Medulla oblongata (tissue), 1 donor: ENCODE data around the gene CFAP65.

Source experiments
- DNase-seq: peaks from one replicate; pipeline ENCODE4 v3.0.0-alpha.2; 2015; ENCODE audit errors: extremely low spot score

CFAP65 gene

DNA sequence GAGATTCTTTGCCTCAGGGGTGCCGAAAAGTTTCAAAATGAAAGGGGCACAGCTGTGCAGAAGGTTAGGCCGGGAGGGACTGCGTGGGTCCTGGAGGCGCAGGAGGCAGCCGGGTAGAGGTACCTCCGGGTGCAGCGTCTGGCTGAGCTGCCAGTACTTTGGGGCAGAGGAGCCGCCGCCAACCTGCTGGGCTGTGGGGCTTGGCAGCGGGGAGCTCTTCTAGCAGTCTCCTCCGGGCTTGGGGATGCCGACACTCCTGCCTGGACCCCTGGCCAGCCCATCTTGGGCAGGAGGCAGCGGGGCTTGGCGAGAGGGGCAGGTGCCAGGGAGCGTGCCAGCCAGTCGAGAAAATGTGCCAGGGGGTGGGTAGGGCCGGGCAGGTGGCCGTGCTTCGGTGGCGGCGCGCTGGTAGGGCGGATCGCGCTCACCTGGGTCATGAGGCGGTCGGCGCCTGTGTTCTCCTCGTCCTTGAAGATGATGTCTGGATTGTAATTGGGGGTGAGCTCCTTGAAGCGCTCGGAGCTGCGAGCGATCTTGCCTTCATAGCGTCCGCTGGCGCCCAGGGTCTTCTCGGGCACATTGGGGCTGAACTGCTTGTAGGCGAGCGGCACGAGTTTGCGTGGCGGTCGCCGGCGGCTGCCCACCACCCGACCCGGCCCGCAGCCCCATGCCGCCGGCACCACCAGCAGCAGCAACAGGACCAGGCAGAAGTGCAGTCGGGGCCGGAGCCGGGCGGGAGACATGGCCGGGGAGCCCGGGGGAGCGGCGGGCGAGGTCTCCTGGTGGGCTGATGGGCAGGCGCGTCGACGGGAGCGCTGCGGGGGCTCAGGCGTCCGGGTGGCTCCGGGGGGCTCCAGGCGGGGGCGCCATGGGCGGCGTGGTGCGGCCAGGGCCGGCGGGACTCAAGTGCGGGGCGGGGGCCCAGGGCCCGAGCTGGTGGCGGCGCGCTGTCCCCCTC, 18.7 kb upstream of the CFAP65 start:
- no peak for DNase-seq

DNA sequence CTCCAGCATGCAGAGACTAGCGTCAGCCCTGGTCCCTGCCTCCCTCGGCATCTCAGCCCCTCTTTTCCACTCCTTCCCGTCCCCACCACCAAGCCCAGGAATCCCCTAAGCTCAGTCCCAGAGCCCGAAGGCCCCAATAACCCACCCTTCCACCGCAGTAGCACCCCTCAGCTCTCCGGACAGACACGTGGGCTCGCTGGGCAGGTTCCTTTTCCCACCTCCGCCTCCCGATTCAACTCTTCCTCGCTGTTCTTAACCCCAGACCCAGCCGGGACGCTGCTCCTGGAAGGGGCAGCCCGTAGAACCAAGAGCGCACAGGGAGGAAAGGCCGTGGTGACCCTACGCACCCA, 18.0 kb upstream of the CFAP65 start:
- no peak for DNase-seq

DNA sequence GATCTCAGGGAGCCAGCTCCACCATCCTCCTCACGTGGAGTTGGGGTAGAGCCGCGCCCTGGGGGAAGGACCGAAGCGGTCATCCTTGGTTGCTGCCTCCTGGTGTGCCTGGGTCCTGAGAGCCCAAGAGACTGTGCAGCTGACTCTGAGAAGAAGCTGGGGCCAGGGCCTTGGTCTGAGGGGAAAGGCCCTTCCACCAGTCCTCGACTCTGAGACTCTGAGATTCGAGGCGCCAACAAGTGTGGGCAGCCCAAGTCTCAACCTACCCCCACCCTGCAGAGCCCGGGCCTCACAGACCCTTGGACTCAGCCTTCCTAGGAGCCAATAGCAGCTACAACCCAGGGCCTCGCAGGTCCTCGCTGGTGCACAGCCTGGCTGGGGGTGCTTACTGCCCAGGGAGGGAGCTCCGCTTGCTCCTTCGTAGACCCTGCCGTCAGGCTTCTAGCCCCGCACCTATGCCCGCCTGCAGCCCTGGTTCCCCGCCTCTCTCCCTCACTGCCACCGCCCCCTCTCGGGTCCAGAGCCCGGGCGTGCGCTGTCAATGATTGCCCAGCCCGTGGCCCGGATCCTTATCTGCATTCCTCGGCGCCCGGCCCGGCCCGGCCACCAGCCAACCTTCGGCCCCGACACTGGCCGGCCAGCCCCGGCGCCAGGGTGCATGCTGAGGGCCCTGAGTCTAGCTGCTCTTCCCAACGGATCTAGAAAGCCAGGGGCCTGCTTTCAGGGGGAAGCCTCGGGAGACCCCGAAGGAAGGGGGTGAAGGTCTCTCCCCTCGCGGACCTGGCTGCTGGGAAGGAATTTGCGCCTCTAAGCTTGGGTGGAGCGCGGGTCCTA, 17.4 kb upstream of the CFAP65 start:
- no peak for DNase-seq

DNA sequence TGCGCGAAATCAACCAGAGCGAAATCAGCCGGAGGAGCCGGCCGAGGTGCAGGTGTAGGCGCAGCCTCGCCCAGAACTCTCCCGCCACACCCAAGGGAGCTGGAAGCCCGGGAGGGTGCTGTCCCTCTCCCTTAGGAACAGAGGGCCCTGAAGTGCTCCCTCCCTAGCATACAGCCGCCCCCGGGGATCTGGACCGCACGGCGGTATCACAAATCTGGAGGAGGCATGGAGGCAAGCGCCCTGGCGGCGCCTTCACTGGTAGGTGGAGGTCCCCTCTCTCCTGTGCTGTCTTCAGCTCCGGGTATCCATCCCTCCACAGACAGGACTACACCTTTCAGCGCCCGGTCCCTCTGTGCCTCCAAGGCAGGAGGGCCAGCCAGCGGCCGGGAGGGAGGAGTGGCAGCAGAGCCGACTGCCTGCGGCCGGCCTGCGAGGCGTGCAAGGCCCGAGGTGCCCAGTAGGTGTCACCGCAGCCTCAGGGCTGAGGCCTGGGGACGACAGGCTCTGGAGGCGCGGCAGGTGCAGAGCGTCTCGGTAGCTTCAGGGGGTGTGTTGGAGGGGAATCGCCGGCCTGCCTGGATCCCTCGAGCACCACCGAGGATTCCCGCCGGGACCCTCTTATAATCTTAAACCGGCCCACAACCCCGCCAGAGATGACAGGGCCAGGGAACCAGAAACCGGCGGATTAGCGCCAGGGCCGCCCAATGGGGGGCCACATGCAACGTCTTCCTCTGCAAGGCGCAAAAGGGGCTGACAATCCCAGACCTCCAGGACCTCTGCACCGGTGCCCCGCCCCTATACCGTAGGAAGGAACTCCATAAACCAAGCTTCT, 16.6 kb upstream of the CFAP65 start:
- DNase-seq: peak; percentile 80

DNA sequence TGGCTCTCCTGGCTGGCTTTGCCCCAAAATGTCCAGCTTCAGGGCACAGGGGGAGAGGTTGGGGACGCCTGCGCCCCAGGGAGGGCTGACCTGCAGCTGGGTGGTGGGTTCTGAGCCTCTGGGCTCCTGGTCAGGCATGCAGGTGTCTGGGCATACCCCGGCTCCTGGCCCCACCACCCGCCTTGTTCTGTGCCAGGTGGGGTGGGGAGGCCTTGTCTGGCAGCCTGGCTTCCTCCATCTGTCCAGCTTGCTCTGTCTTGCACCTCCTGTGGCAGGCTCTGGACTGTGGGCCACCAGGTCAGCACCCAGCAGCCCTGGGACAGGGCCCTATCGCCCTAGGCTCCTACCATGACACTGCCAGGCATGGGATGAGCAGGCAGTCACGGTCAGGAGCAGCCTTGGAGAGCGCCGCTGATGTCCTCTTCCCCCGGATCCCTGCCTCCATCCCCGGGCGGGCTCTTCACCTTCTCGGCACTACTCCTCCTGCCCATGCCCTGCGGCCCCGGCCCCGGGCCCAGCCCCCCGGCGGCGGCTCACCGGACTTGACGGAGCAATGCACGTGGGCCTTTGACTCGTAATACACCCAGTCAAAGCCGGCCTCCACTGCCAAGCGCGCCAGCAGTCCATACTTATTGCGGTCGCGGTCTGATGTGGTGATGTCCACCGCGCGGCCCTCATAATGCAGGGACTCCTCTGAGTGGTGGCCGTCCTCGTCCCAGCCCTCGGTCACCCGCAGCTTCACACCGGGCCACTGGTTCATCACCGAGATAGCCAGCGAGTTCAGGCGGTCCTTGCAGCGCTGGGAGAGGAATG, 15.8 kb upstream of the CFAP65 start:
- DNase-seq: no peak

DNA sequence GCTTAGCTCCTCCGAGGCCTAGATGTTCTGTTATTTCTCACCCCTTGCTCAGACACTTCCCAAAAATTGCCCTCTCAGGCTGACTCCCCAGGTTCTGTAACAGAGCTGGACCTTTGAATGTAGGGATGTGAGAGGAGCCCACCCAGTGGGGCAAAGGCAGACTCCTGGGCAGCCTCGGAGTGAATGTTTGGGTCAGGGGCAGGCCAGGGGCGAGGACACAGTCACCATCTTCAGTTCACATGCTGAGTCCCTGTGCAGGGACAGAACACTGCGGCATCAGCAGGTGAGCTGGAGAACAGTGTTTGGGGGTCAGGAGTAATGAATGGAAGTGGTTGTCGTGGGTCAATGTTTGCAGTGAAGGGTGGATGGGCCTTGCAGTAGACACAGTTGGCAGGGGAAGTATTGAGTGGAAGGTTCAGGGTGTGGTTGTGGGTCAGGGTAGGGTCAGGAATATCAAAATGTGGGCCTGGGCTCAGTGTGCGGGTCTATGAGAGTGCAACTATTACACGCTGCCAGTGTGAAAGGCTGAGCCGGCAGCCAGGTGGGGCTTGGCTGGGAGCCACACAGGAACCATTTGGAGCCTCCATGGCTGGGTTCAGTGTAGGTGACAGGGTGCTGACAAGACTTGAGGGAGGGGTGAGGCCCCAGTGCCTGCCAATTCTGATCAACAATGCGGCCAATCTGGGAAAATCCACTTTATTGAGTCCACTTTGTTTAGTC, 15.0 kb upstream of the CFAP65 start:
- no peak for DNase-seq

DNA sequence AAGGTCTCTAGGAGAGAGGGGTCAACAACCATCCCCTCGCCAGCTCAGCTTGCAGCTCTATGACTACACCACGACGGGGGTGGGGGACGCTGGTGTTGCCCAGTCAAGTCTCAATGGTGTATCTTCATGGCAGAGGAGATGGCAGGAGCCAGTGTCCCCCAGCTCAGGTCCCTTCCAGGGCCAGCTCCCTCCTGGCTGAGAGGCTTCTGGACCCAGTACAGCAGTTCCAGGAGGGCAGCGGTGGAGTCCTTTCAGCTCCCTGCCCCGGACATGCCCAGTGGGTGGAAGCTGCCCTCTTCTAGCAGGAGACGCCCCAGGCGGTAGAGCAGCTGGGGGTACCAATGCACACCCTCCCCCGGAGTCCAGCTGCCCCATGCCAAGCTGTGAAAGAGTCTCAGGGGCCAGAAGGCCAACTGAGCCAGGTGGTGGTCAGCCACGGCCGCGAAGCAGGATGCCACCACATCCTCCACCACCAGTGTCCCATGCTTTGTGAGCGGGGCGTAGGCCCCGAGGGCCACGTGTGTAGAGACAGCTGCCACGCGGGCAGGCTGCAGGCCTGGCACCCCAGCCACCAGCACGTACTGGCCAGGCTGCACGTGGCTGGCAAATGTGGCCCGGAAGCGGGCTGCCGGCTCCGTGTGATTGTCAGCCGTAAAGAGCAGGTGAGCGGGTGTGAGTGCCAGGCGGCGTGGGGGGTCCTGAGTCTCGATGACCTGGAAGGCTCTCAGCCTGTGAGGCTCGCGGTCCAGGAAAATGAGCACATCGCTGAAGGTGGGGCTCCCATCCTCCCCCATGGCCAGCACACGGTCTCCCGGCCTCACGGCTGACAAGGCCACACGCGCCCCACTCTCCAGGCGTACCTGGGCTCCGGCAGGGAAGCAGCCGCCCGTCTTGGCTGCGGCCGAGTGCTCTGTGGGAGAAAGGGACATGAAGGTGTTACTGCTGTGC, 13.9 kb upstream of the CFAP65 start:
- no peak for DNase-seq

DNA sequence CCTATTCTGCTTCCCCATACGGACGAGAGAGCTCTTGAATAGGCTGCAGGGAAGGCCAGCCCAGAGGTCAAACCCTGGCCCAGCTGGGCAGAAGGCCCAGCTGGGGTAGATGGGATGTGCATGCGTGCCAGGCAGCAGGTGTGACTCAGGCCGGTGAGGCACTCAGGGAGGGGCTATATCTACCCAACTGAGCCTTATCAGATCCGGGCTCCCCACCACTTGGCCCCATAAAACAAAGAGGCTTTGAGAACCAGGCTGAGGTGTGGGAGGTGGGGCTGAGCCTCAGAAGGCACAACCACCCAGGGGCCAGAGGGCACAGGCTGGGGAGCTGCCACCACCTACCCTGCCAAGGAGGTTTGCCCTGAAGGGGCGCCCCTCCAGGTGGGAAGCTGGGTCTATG, 8.0 kb upstream of the CFAP65 start:
- no peak for DNase-seq

DNA sequence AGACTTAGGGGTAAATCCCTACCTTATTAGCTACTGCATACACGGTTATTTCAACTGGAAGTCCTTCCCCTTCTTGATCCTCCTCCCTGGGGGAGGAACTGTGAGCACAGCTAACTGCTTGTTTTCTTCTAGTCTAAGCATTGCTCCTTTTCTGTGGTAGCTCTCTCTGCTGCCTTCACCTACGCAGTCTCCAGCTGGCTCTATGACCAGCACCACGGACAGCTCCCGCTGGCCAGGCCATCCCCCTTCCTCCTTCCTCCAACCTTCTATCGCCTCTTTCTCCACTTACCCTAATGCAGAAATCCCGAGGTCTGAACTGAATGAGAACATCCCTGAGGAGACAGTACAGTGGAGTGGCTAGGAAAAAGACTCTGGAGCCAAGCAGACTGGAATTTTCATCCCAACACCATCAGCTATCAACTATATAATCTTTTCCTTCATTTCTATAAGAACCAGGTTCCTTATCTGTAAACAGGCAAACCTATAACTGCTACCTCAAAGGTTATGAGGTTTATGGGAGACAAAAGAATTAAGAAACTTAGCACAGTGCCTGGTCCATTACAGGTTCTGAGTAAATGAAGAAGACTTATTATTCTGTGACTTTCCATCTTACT, 4.7 kb upstream of the CFAP65 start:
- peak; percentile 9 for DNase-seq

DNA sequence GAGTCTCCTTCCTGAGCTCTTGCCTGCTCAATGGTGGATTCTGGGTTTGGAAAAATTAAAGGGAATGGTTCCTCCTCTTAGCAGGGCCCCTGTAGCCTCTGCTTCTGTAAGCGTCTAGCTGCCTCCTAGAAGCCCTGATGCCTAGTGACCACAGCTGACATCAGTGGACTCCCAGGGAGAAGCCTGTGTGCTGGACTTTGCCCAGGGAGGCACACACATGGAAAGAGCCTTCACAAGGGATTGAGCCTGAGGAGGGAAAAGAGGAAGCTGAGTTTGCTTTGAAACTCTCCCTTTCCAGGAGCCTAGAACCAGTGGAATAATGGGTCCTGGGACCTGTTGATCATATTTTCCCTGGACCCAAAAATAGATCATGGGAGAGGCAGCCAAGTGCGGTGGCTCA, 1.4 kb upstream of the CFAP65 start:
- no peak for DNase-seq

DNA sequence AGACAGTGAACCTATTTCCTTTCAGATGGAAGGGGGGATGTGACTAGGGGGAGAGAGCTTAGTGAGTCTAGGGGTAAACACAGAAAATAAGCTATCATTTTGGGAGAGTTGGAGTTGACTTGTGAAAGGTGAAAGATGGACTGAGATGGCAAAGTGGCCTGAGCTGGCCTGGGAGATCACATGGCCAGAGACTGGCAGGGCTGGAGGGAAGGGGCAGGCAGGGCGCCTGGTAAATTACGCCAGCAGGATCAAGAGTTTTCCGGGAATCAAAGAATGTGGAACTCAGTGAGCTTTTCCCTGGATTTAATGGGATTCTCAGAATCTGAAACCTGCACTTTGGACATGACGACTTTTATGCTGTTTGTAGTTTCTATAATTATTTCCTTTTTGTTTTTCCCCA, 841 bp upstream of the CFAP65 start:
- DNase-seq: no peak

DNA sequence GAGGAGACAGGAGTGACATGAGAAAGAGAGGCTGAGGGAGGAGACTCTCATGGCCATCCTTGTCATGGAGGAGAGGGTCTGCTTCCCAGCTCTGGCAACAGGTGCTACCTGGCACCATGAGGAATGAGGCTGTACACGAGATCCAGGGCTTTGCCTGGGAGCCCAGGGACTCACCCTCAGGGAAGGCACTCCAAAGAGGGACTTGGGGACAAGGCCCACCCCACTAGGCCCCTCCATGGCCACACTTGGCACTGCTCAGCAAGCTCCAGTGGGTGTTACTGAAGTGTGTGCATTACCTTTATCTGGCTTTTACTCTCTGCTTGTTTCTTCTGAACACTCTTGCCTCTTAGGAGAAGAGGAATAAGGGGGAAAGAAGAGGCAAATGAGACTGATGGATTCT, 2.7 kb downstream of the CFAP65 start:
- DNase-seq: no peak

DNA sequence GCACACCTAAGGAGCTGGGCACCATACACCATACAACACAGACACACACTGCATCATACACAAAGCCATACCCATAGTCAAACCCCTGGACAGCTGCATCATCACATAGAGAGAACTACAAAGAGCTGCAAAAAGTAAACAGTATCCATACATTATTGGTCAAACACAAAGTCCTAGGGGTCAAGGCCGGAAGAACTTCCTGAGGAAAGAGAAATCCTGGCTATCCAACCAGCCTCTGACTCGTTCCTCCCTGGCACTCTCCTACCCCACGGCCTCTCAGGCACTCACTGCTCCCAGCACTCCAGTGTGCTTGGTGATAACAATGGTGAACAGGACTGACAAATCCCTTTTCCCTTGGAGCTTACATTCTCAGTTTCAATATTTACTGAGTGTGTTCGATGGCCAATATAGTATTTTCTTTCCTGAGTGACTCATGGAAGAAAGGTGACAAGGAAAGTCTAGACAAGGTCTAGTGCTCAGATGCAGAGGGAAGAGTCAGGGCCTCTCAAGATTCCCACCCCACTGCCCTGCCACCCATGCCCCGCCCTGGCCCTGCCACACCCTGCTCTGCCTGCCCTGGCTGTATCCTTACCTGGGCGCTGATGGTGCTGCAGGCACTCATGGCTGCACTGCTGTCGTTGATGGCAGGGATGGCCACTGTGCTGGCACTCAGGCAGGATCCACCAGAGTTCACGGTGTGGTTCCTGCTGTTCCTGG, 3.4 kb downstream of the CFAP65 start:
- no peak for DNase-seq

DNA sequence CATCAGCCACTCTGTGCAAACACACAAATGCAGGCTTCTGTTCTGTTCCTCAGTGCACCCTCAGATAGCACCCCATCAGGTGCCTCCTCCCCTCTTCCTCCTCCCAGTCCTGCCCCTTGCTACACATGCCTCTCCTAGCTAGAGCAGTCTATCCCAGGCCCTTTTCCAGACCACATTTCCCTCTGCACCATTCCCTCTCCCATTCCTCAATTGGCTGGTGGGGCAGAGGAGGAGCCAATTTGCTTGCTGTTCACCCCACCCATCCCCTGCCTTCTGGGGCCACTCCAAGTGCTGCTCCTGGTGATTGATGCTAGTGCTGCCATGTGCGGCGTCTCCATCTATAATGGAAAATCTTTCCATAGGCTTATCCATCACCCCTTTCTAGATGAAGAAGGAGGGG, 5.4 kb downstream of the CFAP65 start:
- DNase-seq: no peak

DNA sequence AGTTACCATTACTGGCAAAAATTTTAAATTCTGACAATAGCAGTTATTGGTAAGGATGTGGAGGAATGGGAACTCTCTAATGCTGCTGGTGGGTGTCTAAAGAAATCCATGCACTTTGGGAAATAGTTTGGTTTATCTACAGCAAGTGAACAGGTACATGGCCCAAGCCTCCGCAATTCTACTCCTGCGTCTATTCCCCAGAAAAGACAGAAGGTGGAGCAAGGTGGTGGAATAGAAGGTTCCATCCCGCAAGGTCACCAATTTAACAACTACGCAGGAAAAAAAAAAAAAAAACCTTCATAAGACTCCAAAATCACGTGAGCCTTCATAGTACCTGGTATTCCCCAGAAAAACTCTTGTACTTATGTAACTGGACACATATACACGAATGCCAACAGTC, 6.5 kb downstream of the CFAP65 start:
- DNase-seq: no peak

DNA sequence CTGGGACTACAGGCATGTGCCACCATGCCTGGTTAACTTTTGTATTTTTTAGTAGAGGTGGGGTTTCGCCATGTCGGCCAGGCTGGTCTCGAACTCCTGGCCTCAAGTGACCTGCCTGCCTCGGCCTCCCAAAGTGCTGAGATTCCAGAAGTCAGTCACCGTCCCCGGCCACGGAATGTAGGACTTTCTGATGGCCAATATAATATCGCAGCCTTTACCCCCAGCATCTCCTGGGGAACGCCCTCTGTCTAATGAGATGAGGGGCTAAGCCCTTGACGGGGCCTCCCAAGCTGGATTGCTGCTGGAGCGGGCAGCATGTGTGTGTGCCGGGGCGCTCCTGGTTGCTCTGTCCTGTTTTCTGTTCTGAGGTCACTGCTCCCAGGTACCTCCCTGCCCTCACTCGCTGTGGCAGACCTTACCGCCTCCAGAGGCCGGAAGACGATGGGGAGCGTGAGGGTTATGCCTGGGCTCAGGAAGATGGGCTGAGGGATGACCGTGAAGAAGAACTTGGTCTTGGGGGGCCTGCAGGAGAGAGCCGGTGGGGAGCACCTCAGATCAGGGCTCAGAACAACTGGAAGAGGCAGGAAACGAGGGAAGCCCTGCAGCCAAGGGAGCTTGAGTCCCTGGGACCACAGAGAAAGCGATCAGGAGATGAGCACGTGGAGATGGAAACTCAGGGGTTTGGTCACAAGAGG, 9.1 kb downstream of the CFAP65 start:
- no peak for DNase-seq

DNA sequence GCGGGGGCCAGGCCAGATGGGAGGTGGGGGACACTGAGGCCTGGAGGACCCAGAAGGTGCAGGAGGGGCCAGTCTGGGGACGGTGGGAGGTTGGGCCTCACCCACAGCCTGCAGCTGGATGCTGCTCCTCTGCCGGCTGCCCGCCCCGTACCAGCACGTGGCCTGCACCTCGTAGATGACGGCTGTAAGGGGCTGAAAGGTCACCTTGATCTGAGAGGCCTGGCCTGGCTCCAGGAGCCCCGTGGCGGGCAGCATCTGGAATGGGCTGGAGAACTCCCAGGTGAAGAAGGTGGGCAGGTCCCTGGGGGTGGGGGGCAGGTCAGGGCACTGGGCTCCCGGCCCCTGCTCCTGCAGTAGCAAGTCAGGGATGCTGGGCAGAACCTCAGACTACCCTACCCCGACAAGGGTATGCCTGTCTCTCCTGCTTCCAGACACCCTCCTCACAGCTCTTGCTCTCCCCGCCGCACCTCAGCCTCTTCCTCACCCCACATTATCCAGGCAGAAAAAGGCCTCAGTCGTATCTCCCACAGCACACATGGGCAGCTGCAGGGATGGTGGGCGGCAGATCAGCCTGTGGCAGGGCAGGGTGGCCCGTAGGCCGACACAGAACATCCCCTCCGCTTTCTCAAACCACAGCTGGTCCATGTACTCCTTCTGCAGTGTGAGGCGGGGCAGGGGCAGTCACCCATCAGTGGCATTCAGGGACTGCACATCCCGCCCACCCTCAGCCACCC, 10.1 kb downstream of the CFAP65 start:
- DNase-seq: no peak
